OCI-M2 (cell line): ENCODE measurements around the gene ZNF606.

Source experiments
- DNase-seq: peaks from one replicate; lab custom pipeline; 2025; ENCODE audit not compliant: unreplicated experiment; lab: John Stamatoyannopoulos, UW

Gene ZNF606

DNA sequence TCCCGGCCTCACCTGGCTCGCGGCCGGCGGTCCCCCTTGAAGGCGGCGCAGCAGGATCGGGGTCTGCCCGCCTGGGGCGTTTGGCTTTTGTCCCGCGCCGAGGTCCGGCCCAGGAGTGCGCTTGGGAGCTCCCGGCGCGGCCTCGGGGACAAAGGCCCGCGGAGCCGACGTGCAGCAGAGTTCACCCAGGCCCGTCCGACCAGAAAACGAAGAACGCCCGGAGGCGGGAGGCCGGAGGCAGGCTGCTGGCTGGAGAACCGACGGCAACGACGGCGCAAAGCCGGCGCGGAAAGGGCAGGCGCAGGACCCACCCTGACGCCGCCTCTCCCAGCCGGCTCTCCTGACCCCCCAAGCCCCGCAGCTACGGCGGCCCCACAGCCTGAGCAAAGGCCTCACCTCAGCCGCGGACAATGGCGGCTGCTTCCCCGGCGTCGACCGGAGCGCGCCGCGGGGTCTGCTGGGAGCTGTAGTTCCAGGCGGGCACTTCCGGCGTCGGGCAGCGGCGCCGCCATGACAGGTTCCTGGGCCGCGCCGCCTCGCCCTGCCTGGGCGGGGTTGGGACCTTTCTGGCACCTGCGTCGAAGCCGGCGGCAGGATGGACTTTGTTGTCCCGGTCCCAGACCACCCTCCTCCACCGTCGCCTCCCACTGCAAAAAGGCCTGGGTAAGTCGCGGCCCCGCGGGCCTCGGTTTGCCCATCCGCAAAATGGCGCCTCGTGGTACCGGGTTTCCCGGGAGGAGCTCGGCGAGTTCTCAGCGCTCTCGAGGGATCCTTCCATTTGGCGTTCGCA lies at the start of gene ZNF606:
Gene ZNF606, minus strand, starts transcription at position 437 of the 790 bp plus-strand sequence. CDS start 1,501 bp downstream, outside the sequence.
- DNase-seq = no peak

DNA sequence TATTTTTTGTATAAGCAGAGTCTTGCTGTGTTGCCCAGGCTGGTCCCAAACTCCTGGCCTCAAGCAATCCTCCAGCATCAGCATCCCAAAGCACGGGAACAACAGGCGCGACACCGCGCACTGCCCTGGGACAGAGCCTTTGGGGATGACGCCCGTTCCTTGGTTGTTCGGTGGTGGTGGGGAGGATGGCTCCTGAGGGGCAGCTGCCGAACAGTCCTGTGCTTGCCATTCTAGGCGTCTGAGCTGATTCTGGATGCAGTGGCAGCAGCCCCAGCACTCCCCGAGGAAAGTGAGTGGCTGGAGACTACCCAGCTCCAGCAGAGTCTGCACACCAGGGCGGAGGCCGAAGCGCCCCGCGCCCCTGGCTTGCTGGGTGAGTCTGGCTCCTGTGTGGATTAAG lies 49.6 kb upstream of the ZNF606 start:
- no peak for DNase-seq

DNA sequence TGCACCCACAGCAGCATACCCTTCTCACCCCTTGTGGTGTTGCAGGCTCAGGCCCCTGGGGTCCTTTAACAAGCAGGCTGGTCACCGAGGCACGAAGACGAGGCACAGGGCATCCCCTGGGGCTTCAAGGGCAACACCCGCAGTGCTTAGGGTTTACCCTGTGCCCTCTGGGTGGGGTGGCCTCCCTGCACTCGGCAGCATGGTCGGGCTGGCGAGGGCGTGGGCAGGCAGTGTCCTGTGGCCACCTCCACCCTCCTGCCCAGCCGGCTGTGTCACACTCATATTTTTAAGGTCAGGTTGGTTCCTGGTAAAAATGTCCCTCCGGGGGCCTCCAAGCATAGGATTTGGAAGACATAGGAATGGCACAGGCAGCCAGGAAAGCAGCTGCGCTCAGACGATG lies 45.1 kb upstream of the ZNF606 start:
- DNase-seq = no peak

DNA sequence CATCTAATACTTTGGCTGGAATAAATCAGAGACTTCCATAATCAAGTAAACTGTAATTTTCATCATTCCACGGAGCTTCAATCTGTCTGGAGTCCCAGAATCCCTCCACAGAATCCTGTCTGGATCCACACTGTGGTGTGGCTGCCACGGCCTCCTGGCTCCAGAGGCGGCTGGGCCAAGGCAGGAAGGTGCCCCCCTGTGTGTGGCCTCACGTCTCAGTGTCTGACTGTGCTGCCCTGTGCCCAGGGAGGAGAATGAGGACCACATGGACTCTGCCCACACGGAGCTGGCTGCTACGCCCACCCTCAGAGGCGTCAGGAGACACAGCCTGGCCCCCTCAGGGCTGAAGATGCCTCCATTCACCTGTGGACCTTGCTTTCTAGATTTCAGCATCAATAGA lies 44.2 kb upstream of the ZNF606 start:
- no peak for DNase-seq

DNA sequence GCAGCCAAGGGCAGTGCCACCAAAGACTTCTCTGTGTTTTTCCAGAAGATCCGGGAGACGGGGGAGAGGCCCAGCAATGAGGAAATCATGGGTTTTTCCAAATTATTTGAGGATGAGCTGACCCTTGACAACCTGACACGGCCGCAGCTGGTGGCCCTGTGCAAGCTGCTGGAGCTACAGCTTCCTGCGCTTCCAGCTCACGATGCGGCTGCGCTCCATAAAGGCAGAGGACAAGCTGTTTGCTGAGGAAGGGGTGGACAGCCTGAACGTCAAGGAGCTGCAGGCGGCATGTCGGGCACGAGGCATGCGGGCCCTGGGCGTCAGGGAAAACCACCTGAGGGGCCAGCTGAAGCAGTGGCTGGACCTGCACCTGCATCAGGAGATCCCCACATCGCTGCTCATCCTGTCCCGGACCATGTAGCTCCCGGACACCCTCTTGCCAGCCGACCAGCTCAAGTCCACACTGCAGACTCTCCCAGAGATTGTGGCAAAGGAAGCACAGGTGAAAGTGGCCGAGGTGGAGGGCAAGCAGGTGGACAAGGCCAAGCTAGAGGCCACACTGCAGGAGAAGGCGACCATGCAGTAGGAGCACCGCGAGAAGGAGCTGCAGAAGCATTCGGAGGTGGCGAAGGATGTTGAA lies 42.9 kb upstream of the ZNF606 start:
- DNase-seq = no peak

DNA sequence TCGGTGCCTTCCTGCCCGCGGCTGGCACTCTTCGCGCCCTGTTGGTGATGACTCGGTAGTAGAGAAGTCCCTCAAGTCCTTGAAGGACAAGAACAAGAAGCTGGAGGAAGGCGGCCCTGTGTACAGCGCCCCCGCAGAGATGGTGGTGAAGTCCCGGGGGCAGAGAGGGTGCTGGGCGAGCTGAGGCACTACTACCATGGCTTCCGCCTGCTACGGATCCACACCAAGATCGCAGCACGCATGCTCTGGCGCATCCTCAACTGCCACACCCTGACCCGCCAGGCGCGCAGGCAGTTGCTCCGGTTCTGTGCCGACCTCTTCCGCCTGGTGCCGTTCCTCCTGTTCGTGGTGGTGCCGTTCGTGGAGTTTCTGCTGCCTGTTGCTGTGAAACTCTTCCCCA lies 42.3 kb upstream of the ZNF606 start:
- DNase-seq = no peak

DNA sequence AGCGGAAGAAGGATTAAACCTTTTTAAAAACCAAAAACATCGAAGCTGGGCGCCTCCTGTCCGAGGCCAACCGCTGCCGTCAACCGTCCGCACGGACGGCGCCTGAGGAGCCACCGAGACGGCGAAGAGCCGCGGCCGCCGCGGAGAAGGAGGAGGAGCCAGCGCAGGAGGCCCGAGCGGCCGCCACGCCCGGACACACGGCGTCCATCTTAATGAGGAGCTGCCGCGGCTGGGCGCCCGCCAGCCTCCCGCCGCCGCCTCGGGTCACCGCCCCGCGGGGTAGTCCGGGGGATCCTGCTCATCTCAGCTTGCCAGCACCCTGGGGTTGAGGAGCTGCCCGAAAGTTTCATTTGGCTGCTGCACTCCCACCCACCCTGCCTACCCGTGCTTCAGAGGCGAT lies 41.8 kb upstream of the ZNF606 start:
- no peak for DNase-seq

DNA sequence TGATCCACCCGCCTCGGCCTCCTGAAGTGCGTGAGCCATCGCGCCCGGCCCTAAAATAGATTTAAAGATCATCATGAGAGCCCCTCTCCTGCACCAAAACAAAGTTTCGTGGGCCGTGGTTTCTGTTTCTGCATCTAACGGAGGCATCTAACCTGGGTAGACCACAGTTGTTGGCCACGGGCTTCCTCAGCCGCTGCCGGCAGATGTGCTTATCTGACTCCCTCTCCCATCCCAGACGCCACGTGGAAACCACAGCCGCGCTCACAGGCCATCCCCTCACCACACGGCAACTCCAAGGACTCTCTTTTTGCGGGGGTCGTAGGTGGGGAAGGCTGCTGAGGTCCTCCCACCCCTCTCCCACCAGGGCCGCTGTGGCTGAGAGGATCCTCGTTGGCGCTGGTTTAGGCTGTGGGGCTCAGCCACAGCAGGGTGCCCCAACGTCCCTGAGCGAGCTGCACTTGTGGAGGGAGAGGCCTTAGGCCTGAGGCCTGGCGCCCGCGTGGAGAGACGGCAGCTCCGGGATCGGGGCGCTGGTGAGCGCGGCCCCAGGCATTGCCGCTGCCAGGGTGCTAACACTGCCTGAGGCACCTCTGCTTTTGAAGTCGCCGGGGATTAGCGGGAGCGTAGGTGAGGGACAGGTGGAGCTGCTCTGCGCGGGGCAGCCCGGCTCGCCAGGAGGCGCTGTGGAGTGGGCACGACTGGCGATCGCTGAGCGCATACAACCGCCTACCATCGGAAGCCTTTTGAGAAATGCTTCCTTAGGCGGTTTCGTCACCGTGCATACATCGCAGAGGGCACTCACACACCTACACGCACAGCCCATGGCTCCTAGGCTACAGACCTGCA lies 40.1 kb upstream of the ZNF606 start:
- no peak for DNase-seq

DNA sequence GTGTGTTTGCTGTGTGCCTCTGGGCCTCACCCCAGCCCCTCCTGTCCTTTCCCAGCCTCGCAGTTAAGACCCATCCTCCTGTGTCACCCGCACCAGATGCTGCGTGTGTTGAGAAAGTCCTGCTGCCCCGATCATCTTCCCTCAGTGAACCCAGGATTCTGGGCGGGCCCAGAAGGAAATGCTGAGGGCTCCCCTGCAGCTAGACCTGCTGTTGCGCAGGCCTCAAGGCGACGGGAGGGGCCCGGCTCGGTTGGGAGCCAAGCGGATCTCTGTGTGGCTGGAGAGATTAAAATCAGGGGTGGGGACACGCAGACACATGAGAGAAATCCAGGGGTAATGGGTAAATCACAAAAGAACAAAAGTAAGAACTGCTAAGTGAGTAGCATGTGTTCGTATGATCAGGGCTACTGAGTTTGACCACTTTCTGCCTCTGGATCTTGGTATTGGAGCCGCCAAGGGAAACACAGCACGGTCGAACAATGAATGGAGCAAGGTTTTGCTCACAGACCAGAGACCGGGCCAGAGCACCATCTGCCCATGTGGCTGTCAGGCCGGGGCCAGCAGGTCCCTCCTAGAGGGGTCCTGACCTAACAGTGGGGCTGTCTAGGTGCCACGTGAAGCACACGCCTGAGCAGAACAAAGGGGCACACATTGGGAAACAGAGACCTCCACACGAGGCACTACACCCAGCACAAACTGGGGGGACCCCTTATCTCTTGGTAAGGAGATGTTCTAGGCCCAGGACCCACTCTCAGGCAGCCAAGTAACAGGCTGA lies 38.3 kb upstream of the ZNF606 start:
- no peak for DNase-seq

DNA sequence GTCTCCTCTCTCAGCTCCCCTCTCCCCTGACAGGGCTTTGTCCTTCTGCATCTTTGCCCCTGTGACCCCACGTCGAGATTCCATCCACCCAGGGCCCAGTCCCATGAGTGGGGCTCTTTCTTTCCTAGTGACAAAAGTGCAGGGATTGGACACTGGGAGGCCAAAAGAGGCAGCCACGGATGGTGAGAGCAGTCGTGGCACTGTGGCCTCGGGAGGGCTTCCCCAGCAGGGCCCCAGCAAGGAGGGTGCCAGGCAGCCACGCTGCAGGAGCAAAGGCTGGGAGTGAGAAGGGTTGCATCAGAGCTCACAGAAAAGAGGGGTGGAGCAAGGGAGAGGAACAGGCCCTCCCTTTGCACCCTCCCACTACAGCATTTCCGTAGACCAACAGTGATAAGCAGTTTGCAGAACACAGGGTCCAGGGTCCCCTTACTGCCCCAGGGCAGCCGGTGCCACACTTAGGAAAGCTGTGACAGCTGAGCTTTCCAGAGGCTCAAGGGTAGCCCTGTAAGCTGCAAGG lies 36.1 kb upstream of the ZNF606 start:
- no peak for DNase-seq

DNA sequence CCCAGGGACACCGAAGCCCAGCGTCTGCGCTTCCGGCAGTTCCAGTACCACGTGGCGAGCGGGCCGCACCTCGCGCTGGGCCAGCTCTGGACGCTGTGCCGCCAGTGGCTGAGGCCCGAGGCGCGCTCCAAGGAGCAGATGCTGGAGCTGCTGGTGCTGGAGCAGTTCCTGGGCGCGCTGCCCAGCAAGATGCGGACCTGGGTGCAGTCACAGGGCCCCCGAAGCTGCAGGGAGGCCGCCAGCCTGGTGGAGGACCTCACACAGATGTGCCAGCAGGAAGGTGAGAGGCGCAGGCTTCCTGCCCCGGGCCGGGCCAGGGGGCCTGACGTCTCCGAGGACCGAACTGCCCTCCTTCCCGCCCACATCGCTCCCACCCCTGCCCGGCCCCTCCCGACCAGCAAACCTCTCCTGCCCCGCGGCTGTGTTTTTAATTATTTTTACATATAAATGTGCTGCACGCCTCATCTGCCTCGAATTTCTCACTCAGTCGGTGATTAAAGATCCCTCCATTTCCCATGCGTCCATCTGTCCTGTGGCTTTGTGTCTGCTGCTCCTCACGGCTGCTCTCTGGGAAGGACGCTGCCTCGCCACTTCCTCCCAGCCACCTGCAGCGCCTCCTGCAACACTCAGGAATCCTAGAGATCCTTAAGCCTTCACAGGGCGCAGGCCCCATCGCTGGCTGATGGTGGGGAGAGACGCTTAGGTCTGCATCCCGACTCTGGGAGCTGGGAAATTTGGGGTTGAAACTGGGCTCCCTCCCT lies 35.5 kb upstream of the ZNF606 start:
- no peak for DNase-seq

DNA sequence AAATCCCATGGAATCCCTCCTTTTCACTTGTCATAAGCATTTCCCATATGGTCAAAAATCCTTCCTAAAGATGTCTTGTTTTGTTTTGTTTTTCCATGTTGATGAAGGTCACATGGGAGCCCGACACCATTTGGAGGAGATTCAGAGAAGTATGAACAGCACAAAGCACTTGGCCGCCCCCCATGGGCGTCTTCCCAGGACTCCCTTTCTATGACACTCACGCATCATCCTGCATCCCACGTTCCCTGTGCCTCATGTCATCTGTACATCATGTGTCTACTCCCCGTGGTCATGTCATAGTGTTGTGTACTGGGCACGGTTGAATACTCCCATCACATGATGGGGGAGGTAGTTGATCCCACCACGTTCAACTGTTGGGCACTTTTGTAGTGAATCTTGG lies 33.2 kb upstream of the ZNF606 start:
- DNase-seq = no peak

DNA sequence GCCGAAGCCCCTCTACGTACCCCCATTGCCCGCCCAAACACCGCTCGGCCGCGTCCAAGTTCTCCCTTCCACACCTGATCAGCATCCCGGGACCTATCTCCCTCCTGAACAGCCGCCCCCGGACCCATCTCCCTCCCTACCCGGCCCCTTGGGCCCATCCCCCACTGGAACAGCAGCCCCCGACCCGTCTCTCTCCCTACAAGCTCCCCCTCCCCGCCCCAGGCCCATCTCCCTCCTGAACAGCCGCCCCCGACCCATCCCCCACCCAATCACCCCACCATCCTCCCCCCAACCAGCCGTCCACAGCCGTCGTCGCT lies 31.8 kb upstream of the ZNF606 start:
- DNase-seq = no peak

DNA sequence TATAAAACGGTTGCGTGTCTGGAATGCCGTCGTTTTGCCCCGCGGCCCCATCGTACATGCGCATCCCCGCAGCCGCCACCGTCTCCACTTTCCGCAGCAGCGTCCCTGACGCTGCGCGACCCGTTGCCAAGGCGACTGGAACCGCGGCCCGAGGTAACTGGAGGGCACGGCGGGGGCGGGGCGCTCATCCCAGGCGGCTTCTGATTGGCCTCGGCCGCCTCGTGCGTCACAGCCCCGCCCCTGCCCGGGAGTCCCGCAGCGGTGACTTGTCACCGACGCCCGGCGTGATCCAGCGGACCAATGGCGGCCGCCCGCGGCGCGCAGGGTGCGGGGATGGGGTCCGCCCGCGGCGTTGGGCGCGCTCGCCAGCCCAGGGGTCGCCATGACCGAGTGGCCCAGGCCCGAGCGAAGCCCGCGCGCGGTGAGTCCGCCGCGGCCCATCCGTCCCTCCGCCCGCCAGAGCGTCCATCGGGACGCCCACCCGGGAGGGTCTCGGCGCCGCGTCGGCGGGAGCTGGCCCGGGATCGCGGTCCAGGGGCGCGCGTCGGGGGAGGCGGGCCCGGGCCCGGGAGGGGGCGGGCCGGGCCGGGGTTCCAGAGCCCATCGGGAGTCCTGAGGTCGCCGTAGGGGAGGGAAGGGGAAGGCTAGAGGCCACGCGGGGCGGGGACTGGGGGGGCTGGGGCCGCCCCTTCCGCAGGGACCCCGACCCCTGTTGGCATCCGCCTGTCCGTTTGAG lies 31.3 kb upstream of the ZNF606 start, which contains the start of gene ZSCAN1:
Gene ZSCAN1, plus strand, starts transcription at position 285 of the 736 bp plus-strand sequence. CDS start 3,812 bp downstream, outside the sequence.
- DNase-seq = peak; percentile 88

DNA sequence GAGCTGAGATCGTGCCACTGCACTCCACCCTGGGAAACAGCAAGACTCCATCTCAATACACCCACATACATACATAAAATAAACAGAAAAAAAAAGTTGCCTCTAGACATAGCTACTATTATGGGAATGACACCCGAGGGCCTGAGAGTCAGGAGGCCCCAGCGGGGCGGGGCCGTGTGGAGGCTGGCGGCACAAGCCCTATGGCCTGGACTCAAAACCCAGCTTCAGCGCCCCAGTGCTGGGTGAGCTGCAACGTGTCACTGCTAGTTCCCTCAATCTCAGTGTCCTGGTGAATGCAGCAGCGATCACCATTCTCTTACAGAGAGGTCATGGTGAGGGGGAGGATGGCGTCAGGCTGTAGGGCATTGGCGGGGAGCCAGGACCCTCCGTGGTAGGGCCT lies 22.0 kb upstream of the ZNF606 start:
- no peak for DNase-seq

DNA sequence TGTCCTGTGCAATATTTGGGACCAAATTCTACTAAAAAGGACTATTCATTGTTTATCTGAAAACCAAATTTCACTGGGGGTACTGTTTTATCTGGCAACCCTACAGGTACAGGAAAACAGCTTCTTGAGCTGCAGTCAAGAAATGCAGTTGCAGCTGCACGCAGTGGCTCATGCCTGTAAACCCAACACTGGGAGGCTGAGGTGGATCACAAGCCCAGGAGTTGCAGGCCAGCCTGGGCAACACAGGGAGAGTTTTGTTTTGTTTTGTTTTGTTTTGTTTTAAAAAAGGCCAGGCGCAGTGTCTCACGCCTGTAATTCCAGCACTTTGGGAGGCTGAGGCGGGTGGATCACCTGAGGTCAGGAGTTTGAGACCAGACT lies 19.7 kb upstream of the ZNF606 start:
- DNase-seq = no peak

DNA sequence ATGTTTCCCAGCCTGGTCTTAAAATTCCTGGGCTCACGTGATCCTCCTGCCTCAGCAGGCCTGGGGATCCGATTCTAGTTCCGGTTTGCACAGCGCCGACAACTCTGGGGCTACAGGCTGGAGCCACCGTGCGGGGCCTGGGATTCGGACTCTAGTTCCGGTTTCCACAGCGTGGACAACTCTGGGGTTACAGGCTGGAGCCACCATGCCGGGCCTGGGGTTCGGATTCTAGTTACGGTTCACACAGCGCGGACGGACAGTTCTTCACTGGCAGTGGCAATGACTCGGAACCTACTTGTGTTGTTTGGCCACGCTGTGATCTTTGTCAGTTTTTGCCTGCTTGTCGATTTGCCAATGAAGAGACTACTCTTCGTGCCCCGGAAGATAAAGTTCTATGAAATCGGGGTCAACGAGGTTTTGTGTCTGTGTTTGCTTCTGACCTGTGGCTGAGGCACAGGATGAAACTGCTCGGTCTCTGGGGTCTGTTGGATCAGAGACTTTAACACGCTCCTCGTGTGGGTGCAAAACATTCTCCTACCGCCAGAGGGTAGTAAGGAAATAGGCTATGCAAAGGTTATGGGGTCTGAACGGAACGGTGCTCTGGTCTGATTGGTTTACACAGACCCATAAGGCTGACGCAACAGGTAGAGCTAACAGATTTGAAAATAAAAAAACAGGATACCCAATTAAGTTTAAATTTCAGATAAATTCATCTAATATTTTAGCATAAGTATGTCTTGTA lies 19.1 kb upstream of the ZNF606 start:
- DNase-seq = no peak

DNA sequence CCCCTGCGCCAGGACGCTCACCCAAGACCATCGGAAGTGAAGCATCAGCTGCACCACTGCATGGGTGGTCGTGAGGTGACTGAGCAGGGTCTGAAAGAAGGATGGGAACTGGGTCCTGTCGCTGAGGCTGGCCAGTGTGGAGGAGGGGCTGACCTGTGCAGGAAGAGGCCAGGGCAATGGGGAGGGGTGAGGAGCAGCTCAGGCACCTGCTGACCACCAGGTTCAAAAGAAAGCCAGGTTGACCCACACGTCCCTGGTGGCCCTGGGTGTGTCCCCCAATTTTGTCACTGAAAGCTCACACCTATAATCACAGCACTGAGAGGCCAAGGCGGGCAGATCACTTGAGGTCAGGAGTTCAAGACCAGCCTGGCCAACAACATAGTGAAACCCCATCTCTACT lies 17.5 kb upstream of the ZNF606 start:
- no peak for DNase-seq

DNA sequence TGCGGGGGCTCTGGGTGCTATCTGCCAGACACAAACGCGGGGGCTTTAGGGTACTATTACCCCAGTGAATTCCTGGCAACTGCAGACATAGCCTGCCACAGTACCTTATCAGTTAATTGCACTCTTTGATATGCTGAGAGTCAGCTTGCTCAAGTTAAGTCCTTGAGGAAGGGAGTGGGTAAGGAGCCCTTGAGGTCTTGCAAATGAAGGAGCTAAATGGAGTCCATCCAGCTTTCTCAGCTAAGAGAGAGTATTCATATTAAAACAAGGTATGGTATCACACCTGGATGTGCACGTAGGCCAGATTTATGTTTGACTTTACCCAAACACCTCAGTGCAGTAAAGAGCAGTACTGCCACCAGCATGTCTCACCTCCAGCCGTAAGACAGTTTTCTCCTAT lies 11.5 kb upstream of the ZNF606 start:
- DNase-seq = no peak
